ENCODE measurements around the gene PKHD1.
A peak's percentile ranks its signal among the peaks of the same experiment; 100 is the strongest.

PKHD1 gene

GRCh38 chr6:52042141-52042885, 45.1 kb downstream of the PKHD1 start:
- no peak for DNase-seq

- no peak for DNase-seq
Measured at GRCh38 chr6:52041134-52041533, 46.3 kb downstream of the PKHD1 start.

- no peak for DNase-seq
Measured at GRCh38 chr6:52027699-52028098, 59.7 kb downstream of the PKHD1 start.

GRCh38 chr6:52024451-52025068, 62.9 kb downstream of the PKHD1 start:
- no peak for DNase-seq

GRCh38 chr6:52022675-52023074, 64.7 kb downstream of the PKHD1 start:
- no peak for DNase-seq

- DNase-seq: no peak
Measured at GRCh38 chr6:52020945-52021570, 66.4 kb downstream of the PKHD1 start.

GRCh38 chr6:52019881-52020280, 67.5 kb downstream of the PKHD1 start:
- no peak for DNase-seq

- DNase-seq: no peak
Measured at GRCh38 chr6:52019092-52019491, 68.3 kb downstream of the PKHD1 start.

GRCh38 chr6:52016915-52017748, 70.3 kb downstream of the PKHD1 start:
- DNase-seq: no peak

- DNase-seq: no peak
Measured at GRCh38 chr6:52015953-52016352, 71.5 kb downstream of the PKHD1 start.

GRCh38 chr6:52014391-52014790, 73.0 kb downstream of the PKHD1 start:
- no peak for DNase-seq

- DNase-seq: peak; percentile 9
Measured at GRCh38 chr6:52013035-52013434, 74.4 kb downstream of the PKHD1 start.

- DNase-seq: no peak
Measured at GRCh38 chr6:52012582-52012981, 74.8 kb downstream of the PKHD1 start.

GRCh38 chr6:52010806-52011205, 76.6 kb downstream of the PKHD1 start:
- no peak for DNase-seq

- no peak for DNase-seq
Measured at GRCh38 chr6:52010145-52010544, 77.3 kb downstream of the PKHD1 start.

GRCh38 chr6:52009466-52010140, 77.8 kb downstream of the PKHD1 start:
- DNase-seq: no peak

GRCh38 chr6:52000064-52000463, 87.3 kb downstream of the PKHD1 start:
- DNase-seq: no peak

- DNase-seq: no peak
Measured at GRCh38 chr6:51996296-51996947, 91.0 kb downstream of the PKHD1 start.

GRCh38 chr6:51995214-51995755, 92.1 kb downstream of the PKHD1 start:
- DNase-seq: no peak

- no peak for DNase-seq
Measured at GRCh38 chr6:51992876-51993275, 94.5 kb downstream of the PKHD1 start.

- no peak for DNase-seq
Measured at GRCh38 chr6:51989789-51990188, 97.6 kb downstream of the PKHD1 start.

GRCh38 chr6:51986864-51987263, 100.5 kb downstream of the PKHD1 start:
- no peak for DNase-seq

Measured in T1000 (cell line).